Panc1 (cell line): ENCODE data around the gene NCAPG2.

ENCODE experiments used
- POLR2AphosphoS5 ChIP-seq: IDR thresholded peaks from 2 replicates; pipeline ENCODE4 v1.6.1; 2012; ENCODE audit warnings: mild to moderate bottlenecking, low read depth, low read length, moderate library complexity
- REST ChIP-seq, 2 experiments: IDR thresholded peaks; 2 replicates each; pipeline ENCODE4 v1.6.1; 2011 to 2012; ENCODE audit warnings: low read depth in 2 of 2, control low read depth in 1 of 2, low read length in 1 of 2, mild to moderate bottlenecking in 1 of 2, moderate library complexity in 1 of 2; ENCODE audit not compliant: insufficient read depth in 1 of 2
- SIN3A ChIP-seq: IDR thresholded peaks from 2 replicates; pipeline ENCODE4 v1.6.1; 2012; ENCODE audit warnings: low read depth, mild to moderate bottlenecking, low read length, moderate library complexity, borderline replicate concordance; ENCODE audit not compliant: insufficient read depth
- TCF7L2 ChIP-seq: IDR thresholded peaks from 2 replicates; pipeline ENCODE4 v1.6.1; 2011; ENCODE audit warnings: mild to moderate bottlenecking, low read depth, low read length, inconsistent platforms
- TF ChIP-seq, protein P1 (sequence below): fragments of 450-650 bp; IDR thresholded peaks from 2 replicates; pipeline ENCODE4 v1.5.1; 2017; ENCODE audit warnings: mild to moderate bottlenecking

DNA sequence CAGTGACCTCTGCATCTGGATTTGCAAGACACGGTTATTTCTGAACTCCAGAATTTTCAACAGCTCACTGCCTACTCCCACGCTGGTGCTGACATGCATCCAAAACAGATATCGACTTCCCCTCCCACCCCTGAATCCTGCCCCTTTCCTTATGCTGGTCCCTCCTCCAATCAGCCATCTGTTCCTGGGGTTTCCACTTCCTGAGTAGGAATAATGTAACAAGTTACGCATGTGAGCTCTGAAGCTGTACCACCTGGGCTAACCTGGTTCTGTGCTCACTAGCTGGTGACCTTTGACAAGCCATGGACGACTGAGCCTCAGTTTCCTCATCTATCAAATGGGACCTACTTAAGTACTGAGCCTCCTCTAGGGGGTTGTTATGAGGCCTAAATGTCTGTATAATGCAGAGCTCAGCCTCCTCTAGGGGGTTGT is 1.7 kb upstream of the NCAPG2 start:
- TF ChIP-seq, protein P1, sequence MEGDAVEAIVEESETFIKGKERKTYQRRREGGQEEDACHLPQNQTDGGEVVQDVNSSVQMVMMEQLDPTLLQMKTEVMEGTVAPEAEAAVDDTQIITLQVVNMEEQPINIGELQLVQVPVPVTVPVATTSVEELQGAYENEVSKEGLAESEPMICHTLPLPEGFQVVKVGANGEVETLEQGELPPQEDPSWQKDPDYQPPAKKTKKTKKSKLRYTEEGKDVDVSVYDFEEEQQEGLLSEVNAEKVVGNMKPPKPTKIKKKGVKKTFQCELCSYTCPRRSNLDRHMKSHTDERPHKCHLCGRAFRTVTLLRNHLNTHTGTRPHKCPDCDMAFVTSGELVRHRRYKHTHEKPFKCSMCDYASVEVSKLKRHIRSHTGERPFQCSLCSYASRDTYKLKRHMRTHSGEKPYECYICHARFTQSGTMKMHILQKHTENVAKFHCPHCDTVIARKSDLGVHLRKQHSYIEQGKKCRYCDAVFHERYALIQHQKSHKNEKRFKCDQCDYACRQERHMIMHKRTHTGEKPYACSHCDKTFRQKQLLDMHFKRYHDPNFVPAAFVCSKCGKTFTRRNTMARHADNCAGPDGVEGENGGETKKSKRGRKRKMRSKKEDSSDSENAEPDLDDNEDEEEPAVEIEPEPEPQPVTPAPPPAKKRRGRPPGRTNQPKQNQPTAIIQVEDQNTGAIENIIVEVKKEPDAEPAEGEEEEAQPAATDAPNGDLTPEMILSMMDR, result no peak
- TF ChIP-seq POLR2AphosphoS5, result no peak
- TF ChIP-seq TCF7L2, result no peak
- TF ChIP-seq SIN3A, result no peak
- TF ChIP-seq REST (IDR thresholded peaks at IDR 0.05; ENCODE audit: insufficient read depth in 1 of 2, low read depth in 2 of 2, low read length in 1 of 2), result no peak
